ENCODE data around the gene SLC4A3. TPM values are rescaled to one million over a fixed set of nuclear protein-coding genes. Genes with fewer than 3 reads are reported as not detected.
A peak's percentile ranks its signal among the peaks of the same experiment; 100 is the strongest.

Gene SLC4A3
- total and polyA plus RNA-seq, 2 of the 13 experiments (the other 11 are each of a cell fraction or from before 2014, with no cell fraction given), result 0.18 to 0.95 TPM

DNA sequence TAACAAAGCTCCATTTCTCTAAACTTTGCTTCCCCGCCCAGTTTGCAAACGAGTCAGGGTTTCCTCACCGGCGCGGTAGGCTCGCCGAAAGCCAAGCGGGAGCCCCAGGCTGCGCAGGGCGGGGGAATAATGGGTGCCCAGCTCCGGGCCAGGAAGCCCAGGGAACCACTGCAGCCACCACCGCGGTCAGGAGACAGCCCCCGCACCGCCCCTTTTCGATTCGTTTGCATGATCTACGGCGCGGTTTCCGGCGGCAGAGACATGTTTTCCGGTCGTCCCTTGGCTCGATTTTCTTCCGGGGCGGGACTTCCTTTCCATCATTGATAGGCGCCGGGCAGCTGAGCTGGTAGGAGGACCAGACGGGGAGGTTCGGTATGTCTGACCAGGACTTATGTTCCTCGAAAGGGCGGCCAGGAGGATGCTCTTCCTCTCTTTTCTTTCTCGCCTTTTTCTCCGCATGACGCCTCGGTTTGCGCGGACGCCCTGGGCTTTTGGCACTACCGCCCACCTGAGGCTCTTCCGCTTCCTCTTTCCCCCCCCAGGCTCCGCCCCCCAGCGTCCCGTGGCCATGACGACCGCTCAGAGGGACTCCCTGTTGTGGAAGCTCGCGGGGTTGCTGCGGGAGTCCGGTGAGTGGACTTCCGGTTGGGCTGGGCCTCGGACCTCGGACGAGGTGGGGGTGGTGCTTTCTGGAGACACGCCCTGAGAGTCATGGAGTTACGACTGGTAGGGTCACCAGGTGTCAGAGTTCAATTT, 29.7 kb upstream of the SLC4A3 start, which contains the start of gene STK11IP (continued):
- TF ChIP-seq ZNF383 (CRISPR knock-in tag; IDR thresholded peaks at IDR 0.05; ENCODE audit: borderline replicate concordance) (peak; percentile 80; the same call in 1 of the 2 replicates), ZNF205 (CRISPR knock-in tag; IDR thresholded peaks at IDR 0.05) (peak; percentile 35; the same call in 1 of the 2 replicates), FOXJ3 (CRISPR knock-in tag; IDR thresholded peaks at IDR 0.05; ENCODE audit: borderline replicate concordance) (0 out of 2 replicates have a peak, but pooled peaks have one; percentile 25), ZNF234 (CRISPR knock-in tag; conservative IDR thresholded peaks at IDR 0.05) (no peak), ETV5 (CRISPR knock-in tag; IDR thresholded peaks at IDR 0.05; ENCODE audit: borderline replicate concordance) (peak; percentile 82), EP300 (IDR thresholded peaks at IDR 0.05; ENCODE audit: low read depth in 2 of 2, low read length in 2 of 2) (peak; percentile 16 to 61; a peak in 2 of 4 replicates), EP300 (CRISPR knock-in tag; IDR thresholded peaks at IDR 0.05; ENCODE audit: borderline replicate concordance) (peak; percentile 54; the same call in 1 of the 2 replicates), TBX2 (CRISPR knock-in tag; IDR thresholded peaks at IDR 0.05; ENCODE audit: borderline replicate concordance) (peak; percentile 76), SMARCE1 (IDR thresholded peaks at IDR 0.05; ENCODE audit: borderline replicate concordance) (no peak), ZKSCAN1 (IDR thresholded peaks at IDR 0.05; ENCODE audit: low read length) (0 out of 2 replicates have a peak, but pooled peaks have one; percentile 32), RAD51 (IDR thresholded peaks at IDR 0.05; ENCODE audit: borderline replicate concordance) (no peak), ZNF3 (CRISPR knock-in tag; IDR thresholded peaks at IDR 0.05) (0 out of 2 replicates have a peak, but pooled peaks have one; percentile 15), ZNF136 (CRISPR knock-in tag; IDR thresholded peaks at IDR 0.05; ENCODE audit: low read depth) (0 out of 2 replicates have a peak, but pooled peaks have one; percentile 64), THAP8 (CRISPR knock-in tag; IDR thresholded peaks at IDR 0.05; ENCODE audit: borderline replicate concordance) (no peak), ZNF720 (CRISPR knock-in tag; IDR thresholded peaks at IDR 0.05) (no peak)
- TF ChIP-seq, protein P1, sequence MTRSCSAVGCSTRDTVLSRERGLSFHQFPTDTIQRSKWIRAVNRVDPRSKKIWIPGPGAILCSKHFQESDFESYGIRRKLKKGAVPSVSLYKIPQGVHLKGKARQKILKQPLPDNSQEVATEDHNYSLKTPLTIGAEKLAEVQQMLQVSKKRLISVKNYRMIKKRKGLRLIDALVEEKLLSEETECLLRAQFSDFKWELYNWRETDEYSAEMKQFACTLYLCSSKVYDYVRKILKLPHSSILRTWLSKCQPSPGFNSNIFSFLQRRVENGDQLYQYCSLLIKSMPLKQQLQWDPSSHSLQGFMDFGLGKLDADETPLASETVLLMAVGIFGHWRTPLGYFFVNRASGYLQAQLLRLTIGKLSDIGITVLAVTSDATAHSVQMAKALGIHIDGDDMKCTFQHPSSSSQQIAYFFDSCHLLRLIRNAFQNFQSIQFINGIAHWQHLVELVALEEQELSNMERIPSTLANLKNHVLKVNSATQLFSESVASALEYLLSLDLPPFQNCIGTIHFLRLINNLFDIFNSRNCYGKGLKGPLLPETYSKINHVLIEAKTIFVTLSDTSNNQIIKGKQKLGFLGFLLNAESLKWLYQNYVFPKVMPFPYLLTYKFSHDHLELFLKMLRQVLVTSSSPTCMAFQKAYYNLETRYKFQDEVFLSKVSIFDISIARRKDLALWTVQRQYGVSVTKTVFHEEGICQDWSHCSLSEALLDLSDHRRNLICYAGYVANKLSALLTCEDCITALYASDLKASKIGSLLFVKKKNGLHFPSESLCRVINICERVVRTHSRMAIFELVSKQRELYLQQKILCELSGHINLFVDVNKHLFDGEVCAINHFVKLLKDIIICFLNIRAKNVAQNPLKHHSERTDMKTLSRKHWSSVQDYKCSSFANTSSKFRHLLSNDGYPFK (CRISPR knock-in tag; IDR thresholded peaks at IDR 0.05; ENCODE audit: borderline replicate concordance), result peak; percentile 97
- TF ChIP-seq, protein P2, sequence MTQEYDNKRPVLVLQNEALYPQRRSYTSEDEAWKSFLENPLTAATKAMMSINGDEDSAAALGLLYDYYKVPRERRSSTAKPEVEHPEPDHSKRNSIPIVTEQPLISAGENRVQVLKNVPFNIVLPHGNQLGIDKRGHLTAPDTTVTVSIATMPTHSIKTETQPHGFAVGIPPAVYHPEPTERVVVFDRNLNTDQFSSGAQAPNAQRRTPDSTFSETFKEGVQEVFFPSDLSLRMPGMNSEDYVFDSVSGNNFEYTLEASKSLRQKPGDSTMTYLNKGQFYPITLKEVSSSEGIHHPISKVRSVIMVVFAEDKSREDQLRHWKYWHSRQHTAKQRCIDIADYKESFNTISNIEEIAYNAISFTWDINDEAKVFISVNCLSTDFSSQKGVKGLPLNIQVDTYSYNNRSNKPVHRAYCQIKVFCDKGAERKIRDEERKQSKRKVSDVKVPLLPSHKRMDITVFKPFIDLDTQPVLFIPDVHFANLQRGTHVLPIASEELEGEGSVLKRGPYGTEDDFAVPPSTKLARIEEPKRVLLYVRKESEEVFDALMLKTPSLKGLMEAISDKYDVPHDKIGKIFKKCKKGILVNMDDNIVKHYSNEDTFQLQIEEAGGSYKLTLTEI (CRISPR knock-in tag; conservative IDR thresholded peaks at IDR 0.05), result no peak
- TF ChIP-seq, protein P3, sequence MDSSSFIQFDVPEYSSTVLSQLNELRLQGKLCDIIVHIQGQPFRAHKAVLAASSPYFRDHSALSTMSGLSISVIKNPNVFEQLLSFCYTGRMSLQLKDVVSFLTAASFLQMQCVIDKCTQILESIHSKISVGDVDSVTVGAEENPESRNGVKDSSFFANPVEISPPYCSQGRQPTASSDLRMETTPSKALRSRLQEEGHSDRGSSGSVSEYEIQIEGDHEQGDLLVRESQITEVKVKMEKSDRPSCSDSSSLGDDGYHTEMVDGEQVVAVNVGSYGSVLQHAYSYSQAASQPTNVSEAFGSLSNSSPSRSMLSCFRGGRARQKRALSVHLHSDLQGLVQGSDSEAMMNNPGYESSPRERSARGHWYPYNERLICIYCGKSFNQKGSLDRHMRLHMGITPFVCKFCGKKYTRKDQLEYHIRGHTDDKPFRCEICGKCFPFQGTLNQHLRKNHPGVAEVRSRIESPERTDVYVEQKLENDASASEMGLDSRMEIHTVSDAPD (CRISPR knock-in tag; IDR thresholded peaks at IDR 0.05), result no peak; the same call in 1 of the 2 replicates
